PC-9 (cell line): Measurements from ENCODE around the gene BASP1.

Source experiments
- CTCF ChIP-seq: fragments of 200-600 bp; sonication (generic); conservative IDR thresholded peaks from 2 replicates; pipeline ENCODE4 v1.6.1; 2017; ENCODE audit warnings: mixed run types, antibody characterized with exemption, mild to moderate bottlenecking, moderate library complexity
- EZH2 ChIP-seq: fragments of 200-600 bp; sonication (generic); IDR thresholded peaks from 2 replicates; pipeline ENCODE4 v1.8.0; 2017; ENCODE audit warnings: antibody characterized with exemption, low read depth

GRCh38 chr5:17252543-17252942 is 35.1 kb downstream of the BASP1 start:
- TF ChIP-seq CTCF, result no peak
- no peak for TF ChIP-seq EZH2
